Measurements from ENCODE around the gene CXCR6. TPM values are rescaled to one million over a fixed set of nuclear protein-coding genes. Genes with fewer than 3 reads are reported as not detected.

Gene CXCR6
- total and polyA plus RNA-seq, 2 of the 8 experiments (the other 6 are each of a cell fraction or from before 2014, with no cell fraction given) = not detected

GRCh38 chr3:45922950-45923590 lies 20.2 kb upstream of the CXCR6 start:
- Histone ChIP-seq H2AK5ac (ENCODE audit: low read depth, low read length) (no peak overlapping the region), H2BK5ac (ENCODE audit: low read depth, low read length) (no peak overlapping the region), H3K4me2 (ENCODE audit: insufficient read depth in 1 of 2, low read depth in 2 of 2, low read length in 2 of 2) (no peak overlapping the region), H3K23me2 (ENCODE audit: low read depth, low read length) (no peaks in the 10 kb centered on the region), H4K5ac (ENCODE audit: insufficient read length, low read depth, low read length) (no peak overlapping the region), H4K8ac (ENCODE audit: extremely low read depth, insufficient read depth, low read length) (no peak overlapping the region), H3K4me3 (ENCODE audit: extremely low read depth in 1 of 4, insufficient read depth in 2 of 4, low read depth in 3 of 4, low read length in 4 of 4) (no peak overlapping the region), H2BK120ac (replicated peaks; ENCODE audit: low read depth, low read length) (no peak overlapping the region), H3K27ac (ENCODE audit: low read depth, low read length) (no peak overlapping the region), H3K18ac (ENCODE audit: extremely low read depth, low read length) (no peak overlapping the region), H3K14ac (ENCODE audit: insufficient read length) (no peak overlapping the region), H3K4ac (replicated peaks; ENCODE audit: insufficient read length, low read depth, low read length) (no peak overlapping the region), H3K56ac (replicated peaks; ENCODE audit: insufficient read length, low read depth, low read length) (no peak overlapping the region), H3K4me1 (replicated peaks in 1 of 4; ENCODE audit: control insufficient read depth in 3 of 4, insufficient read depth in 4 of 4, low read length in 3 of 4) (no peaks in the 10 kb centered on the region), H2BK20ac (ENCODE audit: low read length) (no peak overlapping the region), H4K20me1 (replicated peaks in 1 of 2; ENCODE audit: control insufficient read depth in 1 of 2, insufficient read depth in 2 of 2, low read length in 2 of 2) (no peaks in the 10 kb centered on the region), H3K27me3 (replicated peaks in 1 of 4; ENCODE audit: control insufficient read depth in 3 of 4, extremely low read depth in 1 of 4, insufficient read depth in 3 of 4, low read length in 3 of 4) (no peaks in the 10 kb centered on the region), H2BK15ac (ENCODE audit: low read length) (no peak overlapping the region), H3K9ac (replicated peaks in 1 of 4; ENCODE audit: extremely low read depth in 1 of 4, low read depth in 3 of 4, low read length in 3 of 4) (no peak overlapping the region), H3K79me2 (ENCODE audit: control insufficient read depth in 1 of 2, insufficient read depth in 2 of 2, low read length in 2 of 2) (no peaks in the 10 kb centered on the region), H3K9me3 (ENCODE audit: insufficient read depth in 2 of 2, low read depth in 1 of 2, low read length in 1 of 2) (no peaks in the 10 kb centered on the region), H3K23ac (ENCODE audit: insufficient read length) (no peak overlapping the region), H2BK12ac (ENCODE audit: low read depth, low read length) (no peak overlapping the region), H2AFZ (ENCODE audit: low read length) (no peak overlapping the region), H3K36me3 (ENCODE audit: control insufficient read depth in 2 of 4, insufficient read depth in 4 of 4, low read length in 3 of 4) (peaks cover 0 to 25% (median 9%) of the 10 kb centered on the region in 4 experiments; a peak in 7 of 8 replicates), H4K91ac (replicated peaks; ENCODE audit: insufficient read length, low read length) (no peak overlapping the region), H3K79me1 (ENCODE audit: low read depth, low read length) (no peaks in the 10 kb centered on the region; the same call in 1 of the 2 replicates)
- 91% methylated on average over 4 of the region's 4 CpGs; no CpG with 5 or more reads in 1 of the 2 experiments for WGBS, 2 experiments (ENCODE audit: extremely low coverage in 1 of 2, insufficient coverage in 1 of 2, insufficient read length in 1 of 2, insufficient replicate concordance in 2 of 2, low coverage in 1 of 2, low lambda C conversion rate in 2 of 2, missing lambda C conversion rate in 1 of 2)
- no peak for FAIRE-seq
- CTCF ChIA-PET (ENCODE audit: partially characterized antibody) = interaction anchor here (0.6 to 5.4 kb wide), 4 partner anchors 16 to 243 kb away, joined by 3 to 35 read pairs (median 6); no protein-coding TSS in a partner anchor
- POLR2A ChIA-PET (ENCODE audit: partially characterized antibody) = no interaction called here
- no peak for DNase-seq (ENCODE audit: low read depth in 1 of 2, low spot score in 2 of 2)
- TF ChIP-seq TBP (IDR thresholded peaks at IDR 0.05; ENCODE audit: low read depth, low read length) (no peak), EZH2 (IDR thresholded peaks at IDR 0.05; ENCODE audit: low read depth, low read length, severe bottlenecking) (no peak), TCF12 (IDR thresholded peaks at IDR 0.05; ENCODE audit: low read depth, low read length) (no peak), RAD21 (IDR thresholded peaks at IDR 0.05 in 1 of 2, conservative IDR thresholded peaks at IDR 0.05 in 1 of 2; ENCODE audit: low read depth in 2 of 2, low read length in 2 of 2) (no peak), ASH2L (IDR thresholded peaks at IDR 0.05; ENCODE audit: low read length) (no peak), CTBP2 (IDR thresholded peaks at IDR 0.05; ENCODE audit: borderline replicate concordance, insufficient read depth, insufficient read length, low read length) (no peak), EP300 (IDR thresholded peaks at IDR 0.05; ENCODE audit: borderline replicate concordance in 1 of 2, low read depth in 2 of 2, low read length in 2 of 2) (no peak), KDM4A (IDR thresholded peaks at IDR 0.05; ENCODE audit: low read depth, low read length, severe bottlenecking) (no peak), CBX8 (IDR thresholded peaks at IDR 0.05; ENCODE audit: borderline replicate concordance, low read depth, low read length) (no peak)
- TF ChIP-seq, protein P1, sequence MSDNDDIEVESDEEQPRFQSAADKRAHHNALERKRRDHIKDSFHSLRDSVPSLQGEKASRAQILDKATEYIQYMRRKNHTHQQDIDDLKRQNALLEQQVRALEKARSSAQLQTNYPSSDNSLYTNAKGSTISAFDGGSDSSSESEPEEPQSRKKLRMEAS (IDR thresholded peaks at IDR 0.05) = no peak
- TF ChIP-seq, protein P2, sequence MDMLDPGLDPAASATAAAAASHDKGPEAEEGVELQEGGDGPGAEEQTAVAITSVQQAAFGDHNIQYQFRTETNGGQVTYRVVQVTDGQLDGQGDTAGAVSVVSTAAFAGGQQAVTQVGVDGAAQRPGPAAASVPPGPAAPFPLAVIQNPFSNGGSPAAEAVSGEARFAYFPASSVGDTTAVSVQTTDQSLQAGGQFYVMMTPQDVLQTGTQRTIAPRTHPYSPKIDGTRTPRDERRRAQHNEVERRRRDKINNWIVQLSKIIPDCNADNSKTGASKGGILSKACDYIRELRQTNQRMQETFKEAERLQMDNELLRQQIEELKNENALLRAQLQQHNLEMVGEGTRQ (IDR thresholded peaks at IDR 0.05; ENCODE audit: low read length) = no peak
